Astrocyte (in vitro differentiated cells and primary cell): ENCODE results near the gene PINK1. TPM values are rescaled to one million over a fixed set of nuclear protein-coding genes. Genes with fewer than 3 reads are reported as not detected.
A peak's percentile ranks its signal among the peaks of the same experiment; 100 is the strongest.

Experiments used
- DNase-seq: peaks from one replicate; pipeline ENCODE4 v3.0.0-alpha.2; 2010; ENCODE audit warnings: low read depth
- FAIRE-seq: peaks from 2 replicates; lab custom pipeline; 2011; peaks lifted over from hg19 to GRCh38; lab: Jason Lieb, UNC
- H2AFZ ChIP-seq: 2 replicates; pipeline ENCODE4 v1.6.0; 2012; ENCODE audit warnings: low read depth, low read length, inconsistent platforms
- H3K27ac ChIP-seq: 2 replicates; pipeline ENCODE4 v1.5.1; 2011; ENCODE audit warnings: low read depth, low read length, inconsistent platforms
- H3K27me3 ChIP-seq: 2 replicates; pipeline ENCODE4 v1.6.0; 2011; ENCODE audit warnings: low read length, inconsistent platforms; ENCODE audit not compliant: insufficient read depth
- H3K36me3 ChIP-seq: 2 replicates; pipeline ENCODE4 v1.5.1; 2011; ENCODE audit warnings: low read length, inconsistent platforms; ENCODE audit not compliant: insufficient read depth
- H3K4me1 ChIP-seq: 2 replicates; pipeline ENCODE4 v1.5.1; 2011; ENCODE audit warnings: low read length, inconsistent platforms; ENCODE audit not compliant: insufficient read depth
- H3K4me2 ChIP-seq: 2 replicates; pipeline ENCODE4 v1.6.0; 2012; ENCODE audit warnings: low read length, inconsistent platforms
- H3K4me3 ChIP-seq: 2 replicates; pipeline ENCODE4 v1.5.1; 2011; ENCODE audit warnings: low read depth, mild to moderate bottlenecking, low read length, inconsistent platforms; ENCODE audit not compliant: insufficient read depth
- H3K79me2 ChIP-seq: 2 replicates; pipeline ENCODE4 v1.6.0; 2012; ENCODE audit warnings: mild to moderate bottlenecking, low read length, inconsistent platforms; ENCODE audit not compliant: insufficient read depth
- H3K9ac ChIP-seq: 2 replicates; pipeline ENCODE4 v1.6.0; 2012; ENCODE audit warnings: mild to moderate bottlenecking, low read length, inconsistent platforms
- H3K9me3 ChIP-seq: 2 replicates; pipeline ENCODE4 v1.5.1; 2012; ENCODE audit warnings: low read depth, mild to moderate bottlenecking, low read length, inconsistent platforms; ENCODE audit not compliant: insufficient read depth
- H4K20me1 ChIP-seq: 2 replicates; pipeline ENCODE4 v1.6.0; 2012; ENCODE audit warnings: low read length, inconsistent platforms; ENCODE audit not compliant: insufficient read depth
- H3K27ac Mint-ChIP-seq: one replicate; pipeline ENCODE4 v1.8.0; 2021; ENCODE audit warnings: mild to moderate bottlenecking, mixed read lengths; ENCODE audit not compliant: unreplicated experiment
- H3K27me3 Mint-ChIP-seq: one replicate; pipeline ENCODE4 v1.8.0; 2021; ENCODE audit warnings: low read depth, mixed read lengths; ENCODE audit not compliant: unreplicated experiment
- H3K36me3 Mint-ChIP-seq: one replicate; pipeline ENCODE4 v1.8.0; 2021; ENCODE audit warnings: low read depth, mixed read lengths; ENCODE audit not compliant: unreplicated experiment
- H3K4me1 Mint-ChIP-seq: one replicate; pipeline ENCODE4 v1.8.0; 2021; ENCODE audit warnings: low read depth, mixed read lengths; ENCODE audit not compliant: unreplicated experiment
- H3K4me3 Mint-ChIP-seq: one replicate; pipeline ENCODE4 v1.8.0; 2021; ENCODE audit warnings: mild to moderate bottlenecking, moderate library complexity, mixed read lengths; ENCODE audit not compliant: unreplicated experiment
- H3K9me3 Mint-ChIP-seq: one replicate; pipeline ENCODE4 v1.8.0; 2021; ENCODE audit warnings: mild to moderate bottlenecking, mixed read lengths; ENCODE audit not compliant: unreplicated experiment
- EZH2 ChIP-seq: IDR thresholded peaks from 2 replicates; pipeline ENCODE4 v1.6.1; 2012; ENCODE audit warnings: mild to moderate bottlenecking, low read length, inconsistent platforms; ENCODE audit not compliant: insufficient read depth
- total RNA-seq: library from RNA; stranded (reverse); gene quantifications from 2 replicates; pipeline ENCODE4 v1.2.1, GENCODE V29; 2021
- TF ChIP-seq, protein P1 (sequence below): IDR thresholded peaks from 2 replicates; pipeline ENCODE4 v1.5.1; 2011; ENCODE audit warnings: low read depth, mild to moderate bottlenecking, inconsistent platforms, low read length, moderate library complexity; ENCODE audit not compliant: insufficient read depth

PINK1 gene
- total RNA-seq, 1 donor from 2014 or later, result 25.6 TPM

DNA sequence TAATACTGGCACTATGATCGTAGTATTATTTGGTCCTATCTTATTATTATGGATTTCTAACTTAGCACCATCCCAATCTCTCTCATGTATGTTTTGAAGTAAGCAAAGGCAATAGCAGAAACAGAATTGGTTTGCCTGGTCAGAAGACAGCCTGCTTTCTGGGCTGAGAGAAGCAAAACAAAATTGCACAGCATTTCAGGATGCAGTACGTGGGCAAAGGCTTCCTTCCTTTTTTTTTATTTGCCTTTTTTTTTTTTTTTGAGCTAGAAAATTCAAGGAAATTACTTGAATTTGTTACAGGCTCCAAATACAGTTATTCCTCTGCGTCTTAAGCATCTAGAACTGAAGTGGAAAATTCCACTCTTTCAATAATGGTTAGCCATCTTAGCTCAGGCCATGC, 35.6 kb upstream of the PINK1 start:
- Mint-ChIP-seq H3K4me1 (no peaks in the 10 kb centered on the region), H3K9me3 (no peaks in the 10 kb centered on the region), H3K27ac (no peak overlapping the region), H3K27me3 (peaks cover 16% of the 10 kb centered on the region), H3K36me3 (no peaks in the 10 kb centered on the region), H3K4me3 (no peak overlapping the region)
- H3K9ac ChIP-seq, result no peak overlapping the region
- H3K4me1 ChIP-seq, result peaks cover 16% of the 10 kb centered on the region
- no peak overlapping the region for H3K27ac ChIP-seq
- TF ChIP-seq, protein P1, sequence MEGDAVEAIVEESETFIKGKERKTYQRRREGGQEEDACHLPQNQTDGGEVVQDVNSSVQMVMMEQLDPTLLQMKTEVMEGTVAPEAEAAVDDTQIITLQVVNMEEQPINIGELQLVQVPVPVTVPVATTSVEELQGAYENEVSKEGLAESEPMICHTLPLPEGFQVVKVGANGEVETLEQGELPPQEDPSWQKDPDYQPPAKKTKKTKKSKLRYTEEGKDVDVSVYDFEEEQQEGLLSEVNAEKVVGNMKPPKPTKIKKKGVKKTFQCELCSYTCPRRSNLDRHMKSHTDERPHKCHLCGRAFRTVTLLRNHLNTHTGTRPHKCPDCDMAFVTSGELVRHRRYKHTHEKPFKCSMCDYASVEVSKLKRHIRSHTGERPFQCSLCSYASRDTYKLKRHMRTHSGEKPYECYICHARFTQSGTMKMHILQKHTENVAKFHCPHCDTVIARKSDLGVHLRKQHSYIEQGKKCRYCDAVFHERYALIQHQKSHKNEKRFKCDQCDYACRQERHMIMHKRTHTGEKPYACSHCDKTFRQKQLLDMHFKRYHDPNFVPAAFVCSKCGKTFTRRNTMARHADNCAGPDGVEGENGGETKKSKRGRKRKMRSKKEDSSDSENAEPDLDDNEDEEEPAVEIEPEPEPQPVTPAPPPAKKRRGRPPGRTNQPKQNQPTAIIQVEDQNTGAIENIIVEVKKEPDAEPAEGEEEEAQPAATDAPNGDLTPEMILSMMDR, result no peak
- TF ChIP-seq EZH2, result no peak
- H3K79me2 ChIP-seq, result no peaks in the 10 kb centered on the region
- peaks cover 3% of the 10 kb centered on the region for H3K27me3 ChIP-seq
- H4K20me1 ChIP-seq, result no peaks in the 10 kb centered on the region
- H3K36me3 ChIP-seq, result no peaks in the 10 kb centered on the region
- H3K4me3 ChIP-seq, result no peak overlapping the region
- H3K4me2 ChIP-seq, result no peak overlapping the region
- no peak for DNase-seq
- H2AFZ ChIP-seq, result no peak overlapping the region
- FAIRE-seq, result no peak
- no peaks in the 10 kb centered on the region for H3K9me3 ChIP-seq

DNA sequence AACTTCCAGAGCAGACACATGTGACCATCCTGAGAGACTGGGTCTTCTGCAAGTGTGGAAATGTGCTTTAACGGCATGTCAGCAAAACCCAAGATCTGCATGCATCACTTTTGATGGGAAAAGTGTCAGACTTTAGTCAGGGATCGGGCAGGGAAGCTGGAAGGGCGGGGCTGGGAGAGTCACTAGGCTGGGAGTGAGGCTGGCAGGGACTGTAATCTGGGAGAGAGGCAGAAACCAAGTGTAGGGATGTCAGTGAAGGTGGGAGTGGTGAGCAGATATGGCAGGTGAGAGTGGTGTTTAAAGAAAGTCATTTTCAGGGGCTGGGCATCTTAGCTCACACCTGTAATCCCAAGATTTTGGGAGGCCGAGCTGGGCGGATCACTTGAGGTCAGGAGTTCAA, 33.1 kb upstream of the PINK1 start:
- Histone ChIP-seq H2AFZ (no peak overlapping the region), H3K27ac (no peak overlapping the region), H3K4me1 (peaks cover 37% of the 10 kb centered on the region), H3K4me2 (no peak overlapping the region), H3K9ac (no peak overlapping the region), H3K27me3 (no peaks in the 10 kb centered on the region), H3K4me3 (no peak overlapping the region), H3K79me2 (no peaks in the 10 kb centered on the region), H3K36me3 (no peaks in the 10 kb centered on the region), H3K9me3 (no peaks in the 10 kb centered on the region), H4K20me1 (no peaks in the 10 kb centered on the region)
- DNase-seq, result no peak
- no peak overlapping the region for H3K4me3 Mint-ChIP-seq
- peaks cover 2% of the 10 kb centered on the region for H3K9me3 Mint-ChIP-seq
- FAIRE-seq, result no peak
- no peak overlapping the region for H3K27ac Mint-ChIP-seq
- no peaks in the 10 kb centered on the region for H3K36me3 Mint-ChIP-seq
- peaks cover 10% of the 10 kb centered on the region for H3K4me1 Mint-ChIP-seq
- peaks cover 3% of the 10 kb centered on the region for H3K27me3 Mint-ChIP-seq
- TF ChIP-seq EZH2, result no peak
- TF ChIP-seq, protein P1, result no peak

DNA sequence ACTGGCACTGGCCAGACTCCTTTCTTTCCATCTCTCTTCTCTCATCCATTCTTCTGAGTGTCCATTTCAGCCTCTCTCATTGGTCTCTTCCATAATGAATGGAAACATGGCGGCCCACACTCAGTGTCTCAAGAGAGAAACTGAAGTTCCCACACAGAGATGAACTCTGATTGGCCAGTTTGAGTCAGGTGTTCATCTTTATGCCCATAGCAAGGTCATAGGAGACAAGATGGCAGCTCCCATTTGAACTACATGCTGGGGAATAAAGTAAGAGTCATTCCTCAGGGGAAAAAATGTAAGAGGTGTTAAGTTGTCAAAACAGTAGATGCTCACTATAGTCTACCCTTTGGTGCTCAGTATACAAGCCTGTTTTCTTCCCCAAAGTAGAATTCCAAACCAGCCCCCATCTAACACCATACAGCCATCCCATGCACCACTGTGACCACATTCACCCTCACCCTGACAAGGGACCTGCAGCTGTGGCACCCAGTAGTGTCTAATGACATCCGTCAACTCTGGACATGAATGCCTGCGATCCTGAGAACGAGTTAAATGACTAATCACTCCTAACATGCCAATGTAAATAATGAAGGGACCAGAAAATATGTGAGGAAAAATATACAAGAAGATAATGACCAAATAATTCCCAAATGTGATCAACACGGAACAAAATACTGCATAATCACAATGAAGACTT, 32.0 kb upstream of the PINK1 start:
- H3K4me1 ChIP-seq, result peaks cover 37% of the 10 kb centered on the region
- Mint-ChIP-seq H3K36me3 (no peaks in the 10 kb centered on the region), H3K9me3 (peaks cover 2% of the 10 kb centered on the region), H3K27me3 (no peaks in the 10 kb centered on the region), H3K4me1 (peaks cover 10% of the 10 kb centered on the region), H3K4me3 (no peak overlapping the region), H3K27ac (peak overlapping the region; percentile 22)
- no peak for TF ChIP-seq EZH2
- TF ChIP-seq, protein P1, result no peak
- no peaks in the 10 kb centered on the region for H3K9me3 ChIP-seq
- peak overlapping the region; percentile 36 for H3K9ac ChIP-seq
- H2AFZ ChIP-seq, result no peak overlapping the region
- H3K27ac ChIP-seq, result peak overlapping the region; percentile 48
- H3K79me2 ChIP-seq, result no peaks in the 10 kb centered on the region
- H4K20me1 ChIP-seq, result no peaks in the 10 kb centered on the region
- no peak for FAIRE-seq
- H3K4me3 ChIP-seq, result no peak overlapping the region
- H3K36me3 ChIP-seq, result no peaks in the 10 kb centered on the region
- DNase-seq, result peak; percentile 61
- peak overlapping the region; percentile 34 for H3K4me2 ChIP-seq
- H3K27me3 ChIP-seq, result no peaks in the 10 kb centered on the region
